Astrocyte (in vitro differentiated cells and primary cell): ENCODE measurements around the gene NLRP9.

Experiments
- EZH2 ChIP-seq: IDR thresholded peaks from 2 replicates; pipeline ENCODE4 v1.6.1; 2012; ENCODE audit warnings: mild to moderate bottlenecking, low read length, inconsistent platforms; ENCODE audit not compliant: insufficient read depth
- TF ChIP-seq, protein P1 (sequence below): IDR thresholded peaks from 2 replicates; pipeline ENCODE4 v1.5.1; 2011; ENCODE audit warnings: low read depth, mild to moderate bottlenecking, inconsistent platforms, low read length, moderate library complexity; ENCODE audit not compliant: insufficient read depth

DNA sequence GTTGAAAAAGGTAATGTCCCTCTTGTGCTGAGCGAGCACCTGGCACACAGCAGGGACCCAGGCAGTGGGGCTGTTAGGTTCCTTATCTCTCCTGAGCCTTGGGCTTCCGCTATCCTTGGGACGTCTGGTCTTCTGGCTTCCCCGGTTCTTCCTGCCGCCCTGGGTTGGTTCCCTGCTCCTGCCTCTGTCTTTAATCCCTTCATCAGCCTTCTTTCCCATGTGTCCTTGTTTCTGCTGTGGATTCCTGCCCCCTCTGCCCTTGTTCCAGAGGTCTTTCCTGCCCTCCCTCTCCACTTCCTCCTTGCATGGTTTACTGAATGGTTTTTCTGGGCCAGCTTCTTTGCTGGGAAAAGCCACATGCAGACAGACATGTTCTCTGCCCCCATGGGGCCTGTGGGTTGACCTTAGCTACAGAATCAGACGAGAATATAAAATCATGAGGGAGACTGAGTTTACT is 60.6 kb downstream of the NLRP9 start:
- TF ChIP-seq, protein P1, sequence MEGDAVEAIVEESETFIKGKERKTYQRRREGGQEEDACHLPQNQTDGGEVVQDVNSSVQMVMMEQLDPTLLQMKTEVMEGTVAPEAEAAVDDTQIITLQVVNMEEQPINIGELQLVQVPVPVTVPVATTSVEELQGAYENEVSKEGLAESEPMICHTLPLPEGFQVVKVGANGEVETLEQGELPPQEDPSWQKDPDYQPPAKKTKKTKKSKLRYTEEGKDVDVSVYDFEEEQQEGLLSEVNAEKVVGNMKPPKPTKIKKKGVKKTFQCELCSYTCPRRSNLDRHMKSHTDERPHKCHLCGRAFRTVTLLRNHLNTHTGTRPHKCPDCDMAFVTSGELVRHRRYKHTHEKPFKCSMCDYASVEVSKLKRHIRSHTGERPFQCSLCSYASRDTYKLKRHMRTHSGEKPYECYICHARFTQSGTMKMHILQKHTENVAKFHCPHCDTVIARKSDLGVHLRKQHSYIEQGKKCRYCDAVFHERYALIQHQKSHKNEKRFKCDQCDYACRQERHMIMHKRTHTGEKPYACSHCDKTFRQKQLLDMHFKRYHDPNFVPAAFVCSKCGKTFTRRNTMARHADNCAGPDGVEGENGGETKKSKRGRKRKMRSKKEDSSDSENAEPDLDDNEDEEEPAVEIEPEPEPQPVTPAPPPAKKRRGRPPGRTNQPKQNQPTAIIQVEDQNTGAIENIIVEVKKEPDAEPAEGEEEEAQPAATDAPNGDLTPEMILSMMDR = no peak
- no peak for TF ChIP-seq EZH2
